Measurements from ENCODE around the gene ETFA.

ETFA gene

DNA sequence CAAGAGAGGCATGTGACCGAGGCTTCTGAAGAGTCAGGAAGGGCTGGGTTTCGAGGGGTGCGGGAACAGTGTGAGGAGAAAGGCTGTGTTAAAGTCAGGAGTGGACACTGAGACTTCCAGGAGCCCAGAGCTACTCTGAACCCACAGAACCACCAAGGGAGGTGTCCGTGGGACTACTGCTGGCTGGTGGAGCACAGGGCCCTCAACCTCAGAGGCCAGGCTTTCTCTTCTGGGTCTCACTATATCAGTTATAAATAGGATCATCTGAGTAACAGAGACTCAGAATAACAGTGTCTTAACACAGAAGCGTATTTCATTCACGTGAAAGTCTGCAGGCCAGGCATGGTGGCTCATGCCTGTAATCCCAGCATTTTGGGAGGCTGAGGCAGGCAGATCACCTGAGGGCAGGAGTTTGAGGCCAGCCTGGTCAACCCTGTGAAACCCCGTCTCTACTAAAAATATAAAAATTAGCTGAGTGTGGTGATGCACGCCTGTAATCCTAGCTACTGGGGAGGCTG lies 137.9 kb downstream of the ETFA start:
- DNase-seq (ENCODE audit: low spot score) = no peak

DNA sequence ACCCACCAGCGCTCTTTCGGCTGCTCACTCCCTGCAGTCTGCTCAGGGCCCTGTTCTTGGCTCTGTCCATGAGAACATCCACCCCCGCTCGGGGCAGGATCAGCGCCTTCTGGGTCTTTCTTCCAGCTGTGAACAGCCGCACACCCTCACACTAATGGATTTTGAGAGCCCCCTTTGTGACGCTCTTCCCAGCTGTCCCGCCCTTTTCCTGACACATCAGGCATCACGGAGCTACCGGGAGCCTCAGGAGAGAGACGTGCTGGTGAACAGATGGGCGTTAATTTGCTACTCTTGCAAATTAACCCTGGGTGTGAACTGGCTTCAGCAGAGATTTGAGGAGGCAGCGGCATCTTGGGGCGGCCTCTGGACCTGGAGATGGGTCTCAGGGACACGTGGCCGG lies 138.5 kb downstream of the ETFA start:
- DNase-seq (ENCODE audit: low spot score) = no peak

DNA sequence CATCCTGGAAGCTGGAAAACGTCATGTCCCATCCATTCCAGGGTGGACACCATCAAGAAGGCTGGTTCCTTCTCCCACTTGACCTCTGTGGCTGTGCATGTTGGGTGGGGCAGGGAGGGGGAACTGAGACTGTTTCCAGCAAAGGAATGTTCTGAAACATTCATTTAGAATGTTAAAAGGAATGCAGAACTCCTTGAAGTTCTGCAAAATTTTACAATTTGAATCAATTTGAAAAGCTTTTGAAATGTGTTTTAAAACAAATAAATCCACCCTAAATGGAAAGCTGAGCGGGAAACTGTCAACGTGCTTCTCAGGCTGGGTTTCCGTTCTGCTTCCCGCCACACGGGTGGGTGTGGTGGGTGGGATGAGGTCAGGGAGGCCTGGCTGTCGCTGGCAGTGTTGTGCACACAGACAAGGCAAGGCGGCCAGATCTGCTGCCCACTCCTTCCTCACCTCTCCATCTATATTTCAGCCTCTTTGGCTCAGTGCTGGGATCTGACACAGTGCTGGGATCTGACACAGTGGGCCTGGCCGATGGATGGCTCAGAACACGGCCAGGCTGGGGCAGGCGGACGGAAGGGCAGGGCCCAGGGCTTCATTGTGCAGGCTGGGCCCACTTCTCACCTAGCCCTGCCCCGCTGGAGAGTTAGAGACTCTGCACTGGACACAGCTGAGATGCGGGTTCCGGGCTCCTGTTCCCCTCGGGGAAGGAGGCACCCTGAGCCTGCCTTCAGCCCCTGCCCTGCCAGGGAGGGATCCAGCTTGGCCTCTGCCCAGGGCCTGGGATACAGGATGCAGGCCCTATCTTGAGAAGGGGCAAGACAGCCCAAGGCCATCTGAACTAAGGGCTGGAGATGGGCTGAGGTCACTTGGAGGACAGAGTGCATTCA lies 141.1 kb downstream of the ETFA start:
- DNase-seq (ENCODE audit: low spot score) = no peak

DNA sequence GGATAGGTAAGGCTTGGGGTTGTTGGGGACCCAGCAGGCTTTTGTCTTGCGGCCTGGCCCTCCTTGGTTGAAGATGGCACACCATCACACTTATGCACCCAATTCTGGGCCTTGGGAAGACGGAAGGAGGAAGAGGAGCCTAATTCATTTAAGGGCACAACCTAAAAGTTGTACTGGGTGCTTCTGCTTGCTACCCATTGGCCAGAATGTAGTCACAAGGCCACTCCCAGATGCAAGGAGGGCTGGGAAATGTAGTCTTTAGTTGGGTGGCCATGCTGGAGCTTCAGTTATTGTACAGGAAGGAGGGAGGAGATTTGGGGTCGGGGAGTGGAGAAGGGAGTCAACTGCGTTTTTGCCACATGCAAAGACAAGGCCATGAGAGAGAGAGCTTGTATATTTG lies 142.3 kb downstream of the ETFA start:
- no peak for DNase-seq (ENCODE audit: low spot score)

DNA sequence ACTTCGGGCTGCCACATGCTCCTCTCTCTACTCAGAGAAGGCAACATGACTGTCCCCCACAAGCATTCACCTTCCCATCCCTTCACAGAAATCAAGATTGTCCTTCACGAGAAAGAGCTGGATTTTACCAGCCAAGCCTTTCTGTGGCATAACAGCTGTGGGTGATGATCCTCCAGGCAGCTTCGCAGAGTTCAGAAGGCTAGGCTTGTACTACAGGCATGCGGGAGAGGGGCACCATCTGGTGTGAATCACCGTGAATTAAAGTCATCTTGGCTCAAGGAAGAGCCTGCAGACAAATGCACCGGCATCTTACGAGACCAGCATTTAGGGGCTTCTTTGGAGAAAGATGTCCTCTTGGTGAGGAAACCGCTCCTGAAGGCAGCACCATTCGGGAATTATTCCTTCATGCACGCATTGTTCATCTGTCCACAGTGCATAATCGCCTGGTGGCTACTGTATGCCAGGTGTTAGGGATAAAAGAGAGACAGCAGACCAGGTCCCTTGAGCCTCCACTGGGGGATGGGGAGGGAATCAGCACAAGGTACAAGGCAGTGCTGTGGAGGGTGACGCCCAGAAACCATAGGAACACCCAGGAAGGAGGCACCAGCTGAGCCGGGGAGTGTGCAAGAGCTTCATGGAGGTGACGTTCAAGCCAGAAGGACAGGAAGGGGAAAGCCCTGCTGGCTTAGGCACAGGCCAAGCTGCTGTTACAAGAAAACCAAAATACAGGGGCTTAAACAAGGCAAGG lies 142.9 kb downstream of the ETFA start:
- DNase-seq (ENCODE audit: low spot score) = no peak

DNA sequence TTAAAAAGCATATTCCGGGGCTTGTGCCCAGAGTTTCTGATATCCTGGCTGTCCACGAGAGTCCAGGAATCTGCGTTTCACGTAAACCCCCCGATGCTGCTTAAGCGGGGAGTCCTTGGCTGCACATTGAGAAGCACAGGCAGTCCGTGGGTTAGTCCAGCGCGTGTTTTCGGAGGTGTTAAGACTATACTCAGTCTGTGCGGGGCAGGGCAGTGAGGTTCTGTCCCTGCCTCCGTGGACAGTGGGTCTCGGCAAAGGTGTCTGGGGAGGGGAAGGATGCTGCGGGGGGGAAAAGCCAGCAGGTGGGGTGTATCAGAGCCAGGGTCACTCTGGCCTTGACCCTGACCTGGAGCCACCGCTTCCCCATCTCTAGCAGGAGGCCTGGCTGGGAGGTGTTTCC lies 145.3 kb downstream of the ETFA start:
- DNase-seq (ENCODE audit: low spot score) = no peak

Data from Ammon's horn (tissue), 1 donor.